Activated CD8-positive, alpha-beta memory T cell treated with anti-CD3 and anti-CD28 coated beads, Interleukin-2, amount 50 U/mL, for 1 hour (primary cell): ENCODE measurements around the gene VSTM4.

Experiments
- DNase-seq: peaks from one replicate; pipeline ENCODE4 v3.0.0-alpha.2; 2020; ENCODE audit errors: extremely low read depth

Gene VSTM4

GRCh38 chr10:49116509-49117375 is 1.4 kb upstream of the VSTM4 start:
- DNase-seq, result no peak

GRCh38 chr10:49115796-49116508 is 630 bp upstream of the VSTM4 start:
- DNase-seq, result no peak

- no peak for DNase-seq
Measured at GRCh38 chr10:49114718-49115014, 656 bp downstream of the VSTM4 start.

- DNase-seq, result no peak
Measured at GRCh38 chr10:49113741-49114141, 1.6 kb downstream of the VSTM4 start.

GRCh38 chr10:49112851-49113250 is 2.5 kb downstream of the VSTM4 start:
- DNase-seq, result no peak

- DNase-seq, result no peak
Measured at GRCh38 chr10:49112098-49112497, 3.2 kb downstream of the VSTM4 start.

- no peak for DNase-seq
Measured at GRCh38 chr10:49111320-49111698, 4.0 kb downstream of the VSTM4 start.

- DNase-seq, result no peak
Measured at GRCh38 chr10:49110684-49111319, 4.5 kb downstream of the VSTM4 start.

GRCh38 chr10:49109669-49110340 is 5.5 kb downstream of the VSTM4 start:
- no peak for DNase-seq

DNA sequence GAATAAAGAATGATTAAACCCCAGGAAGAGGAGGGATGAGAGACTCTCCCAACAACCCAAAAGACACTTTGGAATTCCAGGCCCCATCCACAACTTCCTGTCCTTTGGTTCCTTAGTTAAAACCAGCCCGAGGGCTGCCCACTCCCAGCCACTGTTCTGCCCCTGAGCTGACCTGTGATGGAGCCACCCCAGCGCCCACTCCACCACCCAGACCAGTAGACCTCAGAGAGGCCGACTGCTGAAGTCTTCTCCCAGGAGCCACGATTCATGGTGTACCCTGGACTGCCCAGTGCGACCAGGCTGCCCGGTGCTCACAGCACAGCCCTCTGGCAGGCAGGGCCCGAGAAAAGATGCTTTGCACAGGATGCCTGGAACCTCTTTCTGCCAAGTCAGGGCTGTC is 6.7 kb downstream of the VSTM4 start:
- no peak for DNase-seq

GRCh38 chr10:49107887-49108267 is 7.4 kb downstream of the VSTM4 start:
- DNase-seq, result no peak

GRCh38 chr10:49107111-49107886 is 8.0 kb downstream of the VSTM4 start:
- DNase-seq, result no peak

DNA sequence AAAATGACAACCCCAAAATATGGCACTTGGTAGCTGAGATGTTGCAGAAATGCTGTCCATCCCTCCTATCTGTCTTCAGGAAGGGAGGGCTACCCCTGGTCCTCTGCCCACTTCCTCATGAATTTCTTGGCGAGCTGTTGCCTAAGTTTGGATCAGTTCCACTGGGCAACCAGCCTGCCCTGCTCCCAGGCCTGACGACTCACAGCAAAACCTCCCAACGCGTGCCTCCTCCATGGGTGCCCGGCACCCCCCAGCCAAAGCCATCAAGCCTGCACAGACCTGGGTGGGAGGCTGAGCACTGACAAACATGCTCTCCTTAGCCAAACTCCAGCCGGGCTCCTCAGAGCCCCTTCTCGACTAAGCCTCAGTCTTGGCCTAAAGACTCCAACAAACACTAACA is 8.9 kb downstream of the VSTM4 start:
- DNase-seq, result no peak

DNA sequence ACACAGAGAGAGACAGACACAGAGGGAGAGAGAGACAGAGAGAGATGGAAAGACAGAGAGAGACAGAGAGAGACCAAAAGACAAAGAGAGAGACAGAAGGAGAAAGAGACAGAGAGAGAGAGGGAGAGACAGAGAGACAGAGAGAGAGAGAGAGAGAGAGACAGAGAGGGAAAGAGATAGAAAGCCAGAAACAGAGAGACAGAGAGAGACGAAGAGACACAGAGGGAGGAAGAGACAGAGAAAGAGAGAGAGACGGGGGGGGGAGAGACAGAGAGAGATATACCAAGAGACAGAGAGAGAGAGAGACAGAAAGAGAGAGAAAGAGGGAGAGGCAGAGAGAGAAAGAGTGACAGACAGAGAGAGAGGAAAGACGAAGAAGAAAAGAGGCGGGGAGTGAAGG is 10.2 kb downstream of the VSTM4 start:
- no peak for DNase-seq

DNA sequence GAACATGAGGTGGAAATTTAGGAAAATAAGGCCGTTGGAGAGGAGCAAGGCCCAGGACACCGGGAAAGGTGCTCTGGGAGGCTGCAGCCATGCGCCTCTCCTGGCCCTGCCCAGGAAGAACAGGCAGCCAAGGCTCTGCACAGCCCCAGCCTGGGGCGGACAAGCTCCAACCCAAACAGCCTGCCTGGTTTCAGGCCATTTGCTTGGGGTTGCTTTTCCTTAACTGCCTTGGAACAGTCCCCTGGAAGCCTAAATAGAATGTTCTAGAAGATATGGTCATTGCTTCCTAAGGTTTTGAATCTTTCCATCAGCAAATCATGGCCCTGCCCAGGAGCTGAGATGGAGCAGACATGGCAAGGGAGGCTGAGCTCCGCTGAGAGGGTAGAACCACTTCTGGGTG is 11.0 kb downstream of the VSTM4 start:
- no peak for DNase-seq

- DNase-seq, result no peak
Measured at GRCh38 chr10:49103761-49104160, 11.6 kb downstream of the VSTM4 start.

DNA sequence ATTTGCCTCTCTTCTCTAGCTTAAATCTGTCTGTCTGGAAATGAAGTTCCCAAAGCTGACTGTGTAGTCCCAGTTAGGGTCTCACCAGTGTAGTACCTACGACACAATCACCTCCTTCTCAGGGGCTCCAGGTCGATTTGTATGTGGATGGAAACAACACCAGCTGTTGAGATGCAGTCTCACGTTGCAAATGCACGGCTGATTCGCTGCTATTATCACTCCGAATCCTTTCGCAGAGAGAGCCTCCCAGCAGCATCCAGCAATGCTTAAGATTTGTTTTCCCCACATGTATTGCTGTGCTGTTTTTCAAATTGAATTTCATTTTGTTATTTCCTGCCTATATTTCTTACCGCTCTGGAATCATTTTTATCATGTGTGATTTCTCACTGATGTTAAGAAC is 16.3 kb downstream of the VSTM4 start:
- no peak for DNase-seq

GRCh38 chr10:49096890-49097445 is 18.4 kb downstream of the VSTM4 start:
- DNase-seq, result no peak

GRCh38 chr10:49094646-49095045 is 20.7 kb downstream of the VSTM4 start:
- DNase-seq, result no peak

- DNase-seq, result no peak
Measured at GRCh38 chr10:49093922-49094321, 21.4 kb downstream of the VSTM4 start.

DNA sequence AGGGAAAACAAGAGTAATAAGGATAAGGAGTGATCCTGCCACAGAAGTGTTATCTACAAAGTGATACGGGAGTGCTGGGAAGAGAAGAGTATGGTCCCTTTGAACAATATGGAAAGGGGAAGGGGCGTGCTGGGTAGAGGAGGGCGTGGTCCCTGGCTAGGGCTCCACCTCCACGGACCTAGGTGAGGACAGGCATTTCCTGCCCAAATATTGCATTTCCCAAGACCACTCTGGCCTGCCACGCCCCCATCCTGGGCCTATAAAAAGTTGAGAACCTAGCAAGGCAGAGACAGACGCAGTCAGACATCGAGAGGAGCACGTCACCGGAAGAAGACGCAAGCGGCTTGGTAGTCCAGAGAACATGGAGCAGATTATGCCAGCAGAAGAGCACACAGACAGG is 22.8 kb downstream of the VSTM4 start:
- no peak for DNase-seq
